Measurements from ENCODE around the gene IGFBP4.

The IGFBP4 gene

GRCh38 chr17:40478486-40478885 lies 35.2 kb downstream of the IGFBP4 start:
- no peak for TF ChIP-seq POLR2AphosphoS5 (IDR thresholded peaks at IDR 0.05; ENCODE audit: low read depth, low read length)
- FAIRE-seq, result no peak
- no peak for DNase-seq (ENCODE audit: insufficient read length)

DNA sequence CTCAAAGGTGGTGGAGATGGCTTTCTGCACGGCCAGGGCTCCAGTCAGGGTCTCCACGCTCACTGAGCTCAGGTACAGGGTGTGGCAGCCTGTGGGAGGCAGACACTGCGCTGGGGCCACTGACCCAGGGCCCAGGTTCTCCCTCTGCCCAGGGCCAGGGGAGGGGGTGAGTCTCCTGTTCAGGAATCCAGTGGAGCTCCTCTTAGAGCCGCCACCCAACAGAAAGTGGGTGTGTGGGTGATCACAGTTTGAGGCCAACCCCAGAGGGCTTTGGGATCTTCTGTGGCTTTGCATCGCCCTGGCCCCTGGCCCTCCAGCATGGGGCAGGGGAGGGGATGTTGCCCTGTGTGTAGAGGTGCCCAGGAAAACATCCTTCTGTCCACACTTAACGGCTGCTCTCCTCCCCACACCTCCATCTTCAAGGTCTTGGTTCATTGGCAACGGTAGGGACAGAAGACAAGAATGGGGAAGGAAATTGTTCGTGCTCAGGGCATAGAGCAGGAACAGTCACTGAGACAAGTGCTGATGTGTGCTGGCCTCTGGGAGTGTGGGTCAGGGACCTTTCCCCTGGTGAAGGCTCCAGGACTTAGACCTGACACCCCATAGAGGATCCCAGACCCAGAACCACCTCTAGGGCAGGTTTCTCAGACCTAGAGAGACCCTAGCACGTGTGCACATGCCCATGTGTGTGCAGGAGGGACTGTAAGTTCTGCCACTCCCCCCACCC lies 36.7 kb downstream of the IGFBP4 start:
- TF ChIP-seq TAF1 (IDR thresholded peaks at IDR 0.05; ENCODE audit: borderline replicate concordance, low read depth, low read length) (no peak), POLR2AphosphoS5 (IDR thresholded peaks at IDR 0.05; ENCODE audit: low read depth, low read length) (no peak), POLR2A (IDR thresholded peaks at IDR 0.05; ENCODE audit: low read depth, low read length) (no peak)
- no peak for DNase-seq (ENCODE audit: insufficient read length)
- FAIRE-seq, result no peak

GRCh38 chr17:40480501-40481003 lies 37.3 kb downstream of the IGFBP4 start:
- DNase-seq (ENCODE audit: insufficient read length), result no peak
- no peak for FAIRE-seq
- TF ChIP-seq POLR2AphosphoS5 (IDR thresholded peaks at IDR 0.05; ENCODE audit: low read depth, low read length) (no peak), POLR2A (IDR thresholded peaks at IDR 0.05; ENCODE audit: low read depth, low read length) (no peak), TAF1 (IDR thresholded peaks at IDR 0.05; ENCODE audit: borderline replicate concordance, low read depth, low read length) (no peak)

- no peak for TF ChIP-seq POLR2A (IDR thresholded peaks at IDR 0.05; ENCODE audit: low read depth, low read length)
- TF ChIP-seq TAF1 (IDR thresholded peaks at IDR 0.05; ENCODE audit: borderline replicate concordance, low read depth, low read length), result no peak
- TF ChIP-seq POLR2AphosphoS5 (IDR thresholded peaks at IDR 0.05; ENCODE audit: low read depth, low read length), result no peak
- FAIRE-seq (no peak), DNase-seq (ENCODE audit: insufficient read length) (no peak)
Measured at GRCh38 chr17:40481106-40481505, 37.9 kb downstream of the IGFBP4 start.

DNA sequence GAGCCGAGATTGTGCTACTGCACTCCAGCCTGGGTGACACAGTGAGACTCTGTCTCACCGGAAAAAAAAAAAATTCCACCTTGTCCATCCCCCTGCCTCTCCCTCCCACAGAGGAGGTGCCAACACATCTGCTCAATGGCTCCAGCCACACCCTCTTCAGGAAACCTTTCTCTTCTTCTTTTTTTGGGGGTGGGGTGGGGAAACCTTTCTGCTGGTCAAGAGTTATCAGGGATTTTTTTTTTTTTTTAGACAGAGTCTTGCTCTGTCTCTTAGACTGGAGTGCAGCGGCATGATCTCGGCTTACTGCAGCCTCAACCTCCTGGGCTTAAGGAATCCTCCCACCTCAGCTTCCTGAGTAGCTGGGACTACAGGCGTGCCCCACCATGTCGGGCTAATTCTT lies 39.5 kb downstream of the IGFBP4 start:
- DNase-seq (ENCODE audit: insufficient read length) (no peak), FAIRE-seq (no peak)
- TF ChIP-seq TAF1 (IDR thresholded peaks at IDR 0.05; ENCODE audit: borderline replicate concordance, low read depth, low read length) (no peak), POLR2A (IDR thresholded peaks at IDR 0.05; ENCODE audit: low read depth, low read length) (no peak), POLR2AphosphoS5 (IDR thresholded peaks at IDR 0.05; ENCODE audit: low read depth, low read length) (no peak)

- TF ChIP-seq TAF1 (IDR thresholded peaks at IDR 0.05; ENCODE audit: borderline replicate concordance, low read depth, low read length) (no peak), POLR2A (IDR thresholded peaks at IDR 0.05; ENCODE audit: low read depth, low read length) (no peak), POLR2AphosphoS5 (IDR thresholded peaks at IDR 0.05; ENCODE audit: low read depth, low read length) (no peak)
- no peak for DNase-seq (ENCODE audit: insufficient read length)
- no peak for FAIRE-seq
Measured at GRCh38 chr17:40483679-40484078, 40.4 kb downstream of the IGFBP4 start.

- FAIRE-seq (no peak), DNase-seq (ENCODE audit: insufficient read length) (no peak)
- no peak for TF ChIP-seq POLR2A (IDR thresholded peaks at IDR 0.05; ENCODE audit: low read depth, low read length)
- TF ChIP-seq POLR2AphosphoS5 (IDR thresholded peaks at IDR 0.05; ENCODE audit: low read depth, low read length), result no peak
- no peak for TF ChIP-seq TAF1 (IDR thresholded peaks at IDR 0.05; ENCODE audit: borderline replicate concordance, low read depth, low read length)
Measured at GRCh38 chr17:40484285-40484972, 41.2 kb downstream of the IGFBP4 start.

DNA sequence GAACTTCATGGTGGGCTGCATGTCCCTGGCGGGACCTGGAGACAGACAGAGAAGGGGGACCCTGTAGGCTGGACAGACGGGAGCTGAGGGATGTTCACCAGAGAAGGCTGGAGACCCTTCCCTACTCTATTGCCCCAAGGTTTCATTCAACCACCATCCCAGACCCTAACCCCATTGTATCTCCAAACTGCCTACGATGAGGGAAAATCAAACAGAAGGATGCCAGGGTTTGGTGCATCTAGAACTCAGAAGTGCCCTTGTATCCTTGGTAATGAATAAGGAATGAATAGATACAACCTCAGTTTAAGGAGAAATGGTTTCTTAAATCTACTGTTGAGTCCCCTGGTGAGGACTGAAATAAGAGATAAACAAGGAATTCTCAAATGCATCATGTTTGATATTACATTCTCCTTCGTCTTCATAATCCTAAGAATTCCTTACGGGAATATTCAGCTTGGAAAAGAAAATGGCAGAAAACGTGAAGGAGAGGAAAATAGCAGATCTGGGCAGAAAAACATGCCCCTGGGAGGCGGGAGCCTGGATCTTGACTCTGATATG lies 41.8 kb downstream of the IGFBP4 start:
- TF ChIP-seq POLR2AphosphoS5 (IDR thresholded peaks at IDR 0.05; ENCODE audit: low read depth, low read length) (no peak), POLR2A (IDR thresholded peaks at IDR 0.05; ENCODE audit: low read depth, low read length) (no peak), TAF1 (IDR thresholded peaks at IDR 0.05; ENCODE audit: borderline replicate concordance, low read depth, low read length) (no peak)
- FAIRE-seq (no peak), DNase-seq (ENCODE audit: insufficient read length) (no peak)

DNA sequence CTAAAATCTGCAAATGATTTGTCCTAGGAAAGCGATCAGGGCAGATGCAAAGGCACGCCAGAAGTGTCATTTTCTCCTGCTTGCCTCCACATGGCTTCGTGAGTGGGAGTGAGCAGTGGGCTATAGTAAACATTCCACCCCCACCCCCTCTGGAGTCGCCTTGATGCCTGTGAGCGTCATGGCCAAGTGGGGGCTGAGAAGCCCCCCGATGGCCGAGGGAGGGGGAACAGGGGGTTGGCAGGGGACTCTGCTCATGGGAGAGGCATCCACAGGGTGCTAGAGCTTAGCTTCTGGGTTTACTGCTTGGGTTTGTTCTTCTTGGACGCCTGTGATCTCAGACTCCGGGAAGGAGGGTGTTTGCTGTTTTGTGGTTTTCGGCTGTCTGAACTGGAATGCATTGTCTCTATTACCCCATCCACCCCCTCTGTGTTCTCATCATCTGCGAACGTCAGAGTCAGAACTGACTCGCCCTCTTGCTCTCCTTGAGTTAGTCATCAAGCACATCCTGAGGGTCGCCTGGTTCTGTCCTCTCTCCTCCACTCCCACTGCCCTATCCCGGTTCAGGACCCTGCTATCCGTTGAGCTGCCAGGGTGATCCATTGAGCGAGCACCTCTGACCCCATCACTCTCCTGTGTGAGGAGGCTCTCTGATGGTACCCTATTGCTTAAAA lies 42.7 kb downstream of the IGFBP4 start:
- FAIRE-seq (no peak), DNase-seq (ENCODE audit: insufficient read length) (no peak)
- TF ChIP-seq POLR2A (IDR thresholded peaks at IDR 0.05; ENCODE audit: low read depth, low read length), result no peak
- TF ChIP-seq TAF1 (IDR thresholded peaks at IDR 0.05; ENCODE audit: borderline replicate concordance, low read depth, low read length), result no peak
- no peak for TF ChIP-seq POLR2AphosphoS5 (IDR thresholded peaks at IDR 0.05; ENCODE audit: low read depth, low read length)

DNA sequence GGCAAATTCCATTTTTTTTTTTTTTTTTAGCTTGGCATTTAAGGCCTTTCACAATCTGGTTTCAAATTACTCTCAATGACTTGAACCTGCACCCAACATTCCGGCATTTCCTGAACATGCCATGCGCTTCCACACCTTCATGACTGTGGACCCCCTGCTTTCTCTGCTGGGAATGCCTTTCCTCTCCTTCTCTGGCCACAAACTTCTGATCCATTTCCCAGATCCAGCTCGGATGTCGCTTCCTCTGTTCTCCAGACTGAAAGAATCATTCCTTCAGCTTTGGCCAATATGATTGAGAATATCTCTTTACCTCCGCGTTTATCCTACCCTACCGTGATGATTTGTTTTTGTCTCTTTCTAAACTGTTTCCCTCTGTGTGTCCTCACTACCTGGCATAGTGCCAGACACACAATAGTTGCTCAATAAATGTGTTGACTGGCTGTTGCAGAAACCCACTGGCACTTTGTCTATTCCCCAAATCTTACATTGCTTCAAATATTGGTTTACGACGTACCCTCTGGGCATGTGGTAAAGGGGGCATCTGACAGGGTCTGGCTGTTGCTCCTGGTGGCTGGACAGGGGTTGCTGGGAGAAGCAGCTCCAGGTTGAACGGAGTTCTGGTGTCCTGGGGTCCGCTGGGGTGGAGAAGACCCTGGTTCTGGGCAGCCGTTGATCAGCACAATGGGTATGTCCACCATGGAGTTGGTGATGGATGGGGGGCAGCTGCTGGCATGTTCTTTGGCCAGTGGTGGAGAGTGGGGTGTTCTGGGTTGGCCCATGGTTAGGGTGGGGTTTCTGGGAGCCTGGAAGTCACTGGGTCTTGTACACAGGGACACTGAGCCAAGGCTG lies 43.5 kb downstream of the IGFBP4 start:
- FAIRE-seq (no peak), DNase-seq (ENCODE audit: insufficient read length) (no peak)
- no peak for TF ChIP-seq POLR2AphosphoS5 (IDR thresholded peaks at IDR 0.05; ENCODE audit: low read depth, low read length)

Measured in GM12892 (cell line).